Tibial nerve (tissue), 4 donors: Measurements from ENCODE around the gene TLX2.

Source experiments
- CTCF ChIP-seq, 5 experiments: fragments of 200-600 bp in 3 of 5; fragments of 450-650 bp in 2 of 5; sonication (generic) in 3 of 5; IDR thresholded peaks; one replicate each; pipeline ENCODE4 v1.5.1; 2016 to 2019; ENCODE audit warnings: antibody characterized with exemption in 5 of 5, mild to moderate bottlenecking in 3 of 5, moderate library complexity in 2 of 5
- EP300 ChIP-seq, 2 donors: sonication (generic); formaldehyde crosslinking; IDR thresholded peaks; one replicate each; pipeline ENCODE4 v1.6.1; 2017; ENCODE audit warnings: antibody characterized with exemption in 2 of 2, mild to moderate bottlenecking in 1 of 2
- POLR2A ChIP-seq, 2 donors: fragments of 450-650 bp; IDR thresholded peaks; one replicate each; pipeline ENCODE4 v1.6.1; 2017; ENCODE audit warnings: antibody characterized with exemption in 2 of 2, mild to moderate bottlenecking in 2 of 2, moderate library complexity in 2 of 2

GRCh38 chr2:74530239-74531187, 16.3 kb downstream of the TLX2 start:
- TF ChIP-seq EP300 (IDR thresholded peaks at IDR 0.05) (no peak), CTCF (IDR thresholded peaks at IDR 0.05) (no peak), POLR2A (IDR thresholded peaks at IDR 0.05) (no peak)
